ENCODE measurements around the gene HCK.
"Not testable (repeated sequence)": the region's sequence is repeated elsewhere in the genome, so short reads cannot be mapped to it uniquely, and the experiment has no call there.

Gene HCK

DNA sequence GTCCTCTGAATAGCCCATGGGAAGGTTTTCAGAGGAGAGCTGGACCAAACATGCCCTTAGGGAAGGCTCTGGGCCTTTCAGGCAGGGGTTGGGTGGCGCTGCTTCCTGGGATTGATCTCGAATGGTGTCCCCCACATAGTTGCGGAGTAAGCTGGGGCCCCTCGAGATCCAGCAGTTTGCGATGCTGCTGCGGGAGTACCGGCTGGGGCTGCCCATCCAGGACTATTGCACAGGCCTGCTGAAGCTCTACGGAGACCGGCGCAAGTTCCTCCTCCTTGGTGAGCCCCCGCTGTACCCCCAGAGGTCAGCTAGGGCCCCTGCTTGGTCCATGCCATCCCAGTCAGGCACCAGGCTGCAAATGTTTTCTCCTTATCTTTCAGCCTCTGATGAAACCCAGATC lies 22.5 kb upstream of the HCK start:
- no peak for DNase-seq (ENCODE audit: low spot score)

DNA sequence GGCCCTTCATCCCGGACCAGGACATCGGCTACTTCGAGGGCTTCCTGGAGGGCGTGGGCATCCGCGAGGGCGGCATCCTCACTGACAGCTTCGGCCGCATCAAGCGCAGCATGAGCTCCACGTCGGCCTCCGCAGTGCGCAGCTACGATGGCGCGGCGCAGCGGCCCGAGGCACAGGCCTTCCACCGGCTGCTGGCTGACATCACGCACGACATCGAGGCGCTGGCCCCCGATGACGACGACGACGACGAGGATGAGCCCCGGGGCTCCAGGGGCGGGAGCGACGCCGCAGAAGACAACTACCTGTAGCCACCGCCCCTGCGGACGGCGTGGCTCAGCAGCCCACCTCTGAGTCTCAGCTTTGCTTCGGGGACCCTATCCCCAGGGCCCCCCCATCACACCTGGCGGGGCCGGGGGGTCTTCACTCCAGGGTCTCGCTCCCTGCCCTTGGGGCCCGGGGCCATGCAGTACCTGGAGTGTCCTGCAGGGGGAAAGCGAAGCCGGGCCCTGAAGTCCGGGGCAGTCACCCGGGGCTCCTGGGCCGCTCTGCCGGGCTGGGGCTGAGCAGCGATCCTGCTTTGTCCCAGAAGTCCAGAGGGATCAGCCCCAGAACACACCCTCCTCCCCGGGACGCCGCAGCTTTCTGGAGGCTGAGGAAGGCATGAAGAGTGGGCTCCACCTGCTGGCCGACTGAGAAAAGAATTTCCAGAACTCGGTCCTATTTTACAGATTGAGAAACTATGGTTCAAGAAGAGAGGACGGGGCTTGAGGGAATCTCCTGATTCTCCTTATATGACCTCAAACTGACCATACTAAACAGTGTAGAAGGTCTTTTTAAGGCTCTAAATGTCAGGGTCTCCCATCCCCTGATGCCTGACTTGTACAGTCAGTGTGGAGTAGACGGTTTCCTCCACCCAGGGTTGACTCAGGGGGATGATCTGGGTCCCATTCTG lies 20.8 kb upstream of the HCK start:
- peak; percentile 93 for DNase-seq (ENCODE audit: low spot score)

DNA sequence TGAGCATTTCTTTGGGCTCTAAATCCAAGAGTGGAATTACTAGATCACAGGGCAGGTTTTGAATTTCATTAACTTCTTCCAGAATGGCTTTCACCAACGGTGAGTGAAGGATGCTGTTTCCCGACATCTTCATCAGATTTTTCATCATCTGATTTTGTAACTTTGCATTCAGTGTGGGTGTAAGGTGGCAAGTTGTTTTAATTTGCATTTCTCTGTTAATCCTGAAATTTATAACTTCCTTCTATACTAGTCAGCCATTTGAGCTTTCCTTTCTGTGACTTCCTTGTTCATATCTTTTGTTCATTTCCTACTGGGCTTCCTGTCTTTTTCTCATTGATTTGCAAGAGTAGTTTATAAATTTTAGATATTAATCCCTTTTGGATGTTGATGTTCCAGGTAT lies 18.7 kb upstream of the HCK start:
- DNase-seq (ENCODE audit: low spot score), result no peak

DNA sequence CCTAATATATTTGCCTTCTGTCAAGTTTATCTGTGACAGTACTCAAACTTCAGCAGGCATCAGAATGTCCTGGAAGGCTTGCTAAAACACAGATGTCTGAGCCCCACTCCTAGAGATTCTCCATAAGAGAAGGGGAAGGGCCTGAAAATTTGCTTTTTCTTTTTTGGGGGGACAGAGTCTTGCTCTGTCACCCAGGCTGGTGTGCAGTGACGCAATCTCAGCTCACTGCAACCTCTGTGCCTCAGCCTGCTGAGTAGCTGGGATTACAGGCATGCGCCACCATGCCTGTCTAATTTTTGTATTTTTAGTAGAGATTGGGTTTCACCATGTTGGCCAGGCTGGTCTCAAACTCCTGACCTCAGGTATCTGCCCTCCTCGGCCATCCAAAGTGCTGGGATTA lies 18.3 kb upstream of the HCK start:
- not testable (repeated sequence) for DNase-seq (ENCODE audit: low spot score)

DNA sequence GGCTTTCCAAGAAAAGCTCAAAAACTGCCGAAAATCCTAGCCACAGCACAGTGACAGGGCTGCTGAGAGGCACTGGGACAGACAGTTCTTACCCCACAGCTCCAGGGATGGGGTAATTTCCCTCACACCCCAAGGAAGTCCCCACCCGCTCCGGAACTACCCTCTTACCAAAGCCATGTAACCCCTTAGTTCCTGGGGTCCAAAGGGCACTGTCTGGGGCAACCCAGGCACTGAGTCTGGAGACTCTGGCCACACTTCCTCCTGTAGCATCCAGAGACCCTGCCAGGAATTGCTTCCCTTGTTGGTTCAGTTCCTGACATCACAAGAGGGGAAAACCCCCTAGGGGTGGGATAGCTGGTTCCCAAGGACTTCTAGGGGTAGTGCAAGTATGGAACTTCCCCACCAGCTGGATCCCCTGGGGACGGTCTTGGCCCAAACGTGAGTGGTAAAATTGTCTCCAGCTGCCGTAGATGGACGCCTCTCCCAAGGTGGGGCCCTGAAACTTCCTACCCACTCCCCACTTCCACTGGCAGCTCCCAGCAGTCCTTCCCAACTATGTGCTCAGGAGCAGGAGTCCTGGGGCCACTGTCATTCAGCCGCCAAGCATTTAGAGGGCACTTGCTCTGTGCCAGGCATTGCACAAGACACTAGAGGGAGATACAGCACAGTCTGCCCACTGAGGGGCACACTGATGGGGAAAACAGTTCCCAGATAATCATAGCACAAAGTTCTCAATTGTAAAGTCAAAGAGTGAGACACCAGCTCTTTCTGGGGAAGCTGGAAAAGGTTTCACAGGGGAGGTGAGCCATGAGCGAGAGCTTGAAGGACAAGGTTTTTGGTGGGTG lies 17.2 kb upstream of the HCK start:
- peak; percentile 43 for DNase-seq (ENCODE audit: low spot score)

DNA sequence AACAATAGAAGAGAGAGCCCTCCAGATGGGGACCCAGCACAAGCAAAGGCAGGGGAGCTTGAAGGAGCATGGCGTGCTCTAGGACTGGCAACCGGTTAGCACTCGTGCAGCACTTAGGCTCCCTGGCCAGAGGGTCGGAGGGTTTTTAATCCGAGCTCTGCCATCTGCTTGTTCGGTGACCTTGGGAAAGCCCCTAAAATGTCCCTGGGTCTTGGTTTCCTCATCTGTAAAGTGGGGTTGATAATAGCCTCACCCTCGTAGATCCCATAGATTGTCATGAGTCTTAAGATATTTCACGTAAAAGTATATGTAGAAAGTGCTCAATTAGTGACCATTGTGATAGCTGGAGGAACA lies 16.6 kb upstream of the HCK start:
- no peak for DNase-seq (ENCODE audit: low spot score)

DNA sequence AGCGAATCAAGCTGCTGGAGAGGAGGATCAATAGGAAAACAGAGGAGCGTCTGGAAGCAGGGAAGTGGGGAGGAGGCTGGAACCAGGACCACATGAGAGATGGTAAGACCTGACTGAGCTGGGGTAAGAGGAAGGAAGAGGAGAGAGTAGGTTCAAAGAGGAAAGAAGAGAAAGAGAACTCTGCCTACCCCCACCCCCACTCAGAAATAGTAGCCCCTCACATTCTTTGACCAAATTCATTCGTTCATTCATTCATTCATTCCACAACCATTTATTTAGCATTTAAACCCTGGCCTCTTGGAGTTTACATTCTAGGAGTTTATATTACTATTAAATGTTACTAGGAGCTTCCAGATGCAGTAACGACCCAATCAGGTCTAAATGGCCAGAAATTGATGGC lies 15.8 kb upstream of the HCK start:
- DNase-seq (ENCODE audit: low spot score), result no peak

DNA sequence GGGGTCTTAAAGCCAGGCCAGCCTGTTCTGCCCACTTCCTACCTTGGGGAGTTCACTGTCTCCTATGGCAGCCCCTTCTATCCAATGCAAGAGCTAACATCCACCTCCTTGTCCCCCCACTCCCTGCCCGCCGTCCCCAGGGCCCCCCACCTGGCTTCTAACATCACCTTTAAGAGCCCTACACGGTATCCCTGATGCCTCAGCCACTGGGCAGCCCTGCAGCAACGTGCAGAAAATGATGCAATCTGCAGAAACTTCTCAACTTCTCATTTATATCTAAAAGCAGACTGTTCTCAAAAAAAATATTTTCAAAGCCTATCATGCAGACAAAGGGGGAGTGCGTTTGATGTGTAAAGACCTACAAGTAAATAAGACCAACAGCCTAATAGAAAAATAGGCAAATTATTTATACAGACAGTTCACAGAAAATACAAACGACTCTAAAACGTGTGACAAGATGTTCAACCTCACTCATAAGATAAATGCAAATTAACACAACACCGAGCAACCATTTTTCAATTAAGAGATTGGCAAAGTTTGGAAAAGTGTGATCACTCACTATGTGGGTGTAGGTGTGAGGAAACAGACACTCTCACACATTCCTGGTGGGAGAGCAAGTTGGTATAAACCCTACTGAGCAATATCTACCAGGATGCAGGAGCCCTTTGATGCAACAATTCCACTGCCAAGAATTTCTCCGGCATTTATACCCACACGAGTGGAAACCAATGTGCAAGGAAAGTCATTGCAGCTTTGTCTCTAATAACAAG lies 15.1 kb upstream of the HCK start:
- DNase-seq (ENCODE audit: low spot score), result peak; percentile 46

DNA sequence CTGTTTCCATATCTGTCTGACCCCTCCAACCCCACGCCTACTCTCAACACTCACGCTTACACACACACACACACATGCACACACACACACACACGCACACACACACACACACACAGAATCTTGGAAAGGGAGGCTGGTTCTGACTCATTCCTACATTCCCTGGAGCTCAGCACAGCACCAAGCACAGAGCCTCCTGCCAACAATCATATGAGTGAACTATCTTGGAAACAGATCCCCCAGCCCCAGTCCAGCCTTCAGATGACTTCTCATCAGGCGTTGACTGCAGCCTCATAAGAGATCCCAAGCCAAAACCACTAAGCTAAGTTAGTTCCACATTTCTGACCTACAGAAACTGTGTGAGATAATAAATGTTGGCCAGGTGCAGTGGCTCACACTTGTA lies 14.1 kb upstream of the HCK start:
- no peak for DNase-seq (ENCODE audit: low spot score)

DNA sequence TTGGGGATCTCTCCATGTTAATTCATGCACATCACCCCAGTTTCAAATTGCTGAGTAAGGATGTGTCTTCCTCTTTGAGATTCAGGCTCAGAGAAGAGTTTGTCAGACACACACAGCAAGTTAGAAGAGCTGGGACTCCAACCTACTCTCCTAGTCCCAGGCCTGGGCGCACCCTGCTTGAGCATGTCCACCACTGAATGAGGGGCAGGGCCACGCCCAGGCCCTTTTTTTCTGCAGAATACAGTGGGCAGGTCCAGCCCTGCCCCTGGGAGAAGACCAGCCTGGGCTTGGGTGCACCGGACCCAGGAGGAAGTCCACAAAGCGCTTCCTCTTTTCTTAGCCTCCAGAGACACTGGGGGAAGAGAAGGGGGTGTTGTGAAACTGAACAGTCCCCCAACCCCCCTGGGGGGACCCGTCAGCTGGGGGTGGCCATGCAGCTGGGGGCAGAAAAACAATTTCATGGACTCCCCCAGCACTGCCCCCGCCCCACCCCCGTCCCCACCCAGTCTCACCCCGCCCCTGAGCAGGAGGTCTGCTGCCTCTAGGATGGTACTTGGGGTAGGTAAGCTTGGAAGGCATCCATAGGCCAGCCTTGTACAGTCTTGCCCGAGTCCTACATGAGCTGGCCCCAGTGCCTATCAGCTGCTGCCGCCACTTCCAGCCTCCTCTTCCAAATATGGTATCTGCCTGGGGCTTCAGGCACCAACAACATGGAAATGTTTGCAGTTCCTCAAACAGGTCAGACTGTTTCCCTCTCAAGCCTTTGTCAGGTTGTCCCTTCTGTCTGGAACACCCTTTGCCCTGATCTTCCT lies 11.7 kb upstream of the HCK start:
- DNase-seq (ENCODE audit: low spot score), result no peak

DNA sequence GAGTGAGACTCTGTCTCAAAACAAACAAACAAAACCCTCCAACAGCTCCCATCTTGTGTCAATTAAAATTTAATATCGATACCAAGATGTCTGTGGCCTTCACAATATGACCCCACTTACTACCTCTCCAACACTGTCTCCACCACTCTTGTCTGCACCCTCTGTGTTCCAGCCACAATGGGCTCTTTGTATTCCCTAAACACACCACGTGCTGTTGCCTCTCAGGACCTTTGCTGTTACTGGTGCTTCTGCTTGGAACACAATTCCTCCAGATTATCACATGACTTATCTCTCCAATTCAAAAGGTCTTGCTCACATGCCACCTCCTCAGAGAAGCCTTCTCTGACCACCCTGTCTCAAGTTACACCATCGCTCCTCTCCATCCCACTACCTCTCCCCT lies 6.0 kb upstream of the HCK start:
- DNase-seq (ENCODE audit: low spot score), result no peak

DNA sequence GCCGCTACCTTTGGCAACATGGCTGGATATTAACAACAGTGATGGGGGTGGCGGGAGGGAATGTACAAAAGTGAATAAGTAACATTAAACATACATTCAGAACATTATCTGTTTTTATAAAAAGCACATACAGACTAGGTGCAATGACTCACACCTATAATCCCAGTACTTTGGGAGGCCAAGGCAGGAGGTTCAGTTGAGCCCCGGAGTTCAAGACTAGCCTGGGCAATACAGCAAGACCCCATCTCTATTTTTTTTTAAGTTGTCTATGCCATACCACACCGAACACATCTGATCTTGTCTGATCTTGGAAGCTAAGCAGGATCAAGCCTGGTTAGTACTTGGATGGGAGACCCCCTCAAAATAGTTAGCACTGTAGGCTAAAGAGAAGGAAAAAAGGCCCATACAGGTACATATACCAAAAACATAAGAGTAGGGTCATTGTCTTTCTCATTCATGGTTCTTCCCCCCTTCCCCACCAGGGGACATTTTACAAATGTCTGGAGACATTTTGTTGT lies 1.7 kb upstream of the HCK start:
- DNase-seq (ENCODE audit: low spot score), result no peak

DNA sequence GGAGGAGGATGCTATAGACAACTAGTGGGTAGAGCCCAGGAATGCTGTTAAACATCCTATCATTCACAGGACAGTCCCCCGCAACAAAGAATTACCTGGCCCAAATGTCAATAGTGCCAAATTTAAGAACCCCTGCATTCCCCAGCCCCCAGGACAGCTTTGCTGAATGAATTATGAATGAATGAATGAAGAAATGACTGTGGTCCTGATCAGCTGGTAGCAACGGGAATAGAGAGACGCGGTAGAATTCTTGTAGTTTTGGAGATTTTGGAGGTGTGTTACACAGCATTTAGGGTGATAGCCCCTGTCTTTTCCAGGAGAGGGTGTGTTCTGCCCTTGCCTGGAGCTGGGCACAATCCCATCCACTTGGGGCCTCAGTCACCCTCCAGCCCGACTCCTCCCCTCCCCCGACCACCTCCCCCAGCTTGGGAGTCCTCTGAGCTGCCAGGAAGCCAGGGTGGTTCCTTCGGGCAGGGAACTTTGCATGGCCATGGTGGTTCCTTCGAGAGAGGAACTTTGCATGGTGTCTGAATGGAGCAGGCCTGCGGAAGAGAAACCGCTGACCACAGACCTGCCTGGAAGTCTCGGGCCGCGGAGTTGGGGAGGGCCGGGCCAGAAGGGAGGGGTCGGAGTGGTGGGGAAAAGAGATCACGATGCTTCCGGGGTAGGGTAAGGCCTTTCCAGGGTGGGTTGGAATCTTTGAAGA lies 1.0 kb upstream of the HCK start:
- DNase-seq (ENCODE audit: low spot score), result no peak

DNA sequence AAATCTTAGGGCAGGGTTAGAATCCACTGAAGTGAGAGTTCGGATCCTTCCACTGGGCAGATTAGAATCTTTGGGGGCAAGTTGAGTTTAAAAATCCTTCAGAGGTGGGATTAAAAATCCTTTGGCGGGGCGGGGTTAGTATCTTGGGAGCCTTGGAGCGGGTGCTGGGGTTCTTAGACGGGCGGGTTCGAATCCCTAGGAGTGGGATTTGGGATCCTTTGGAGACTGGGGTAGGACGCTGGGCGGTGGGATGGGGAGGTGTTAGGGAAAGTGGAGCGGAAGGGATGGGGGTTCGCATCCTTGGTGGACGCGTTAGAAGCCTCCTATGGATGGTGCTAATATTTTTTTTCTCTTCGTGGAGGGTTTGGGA lies 337 bp upstream of the HCK start:
- DNase-seq (ENCODE audit: low spot score), result no peak

DNA sequence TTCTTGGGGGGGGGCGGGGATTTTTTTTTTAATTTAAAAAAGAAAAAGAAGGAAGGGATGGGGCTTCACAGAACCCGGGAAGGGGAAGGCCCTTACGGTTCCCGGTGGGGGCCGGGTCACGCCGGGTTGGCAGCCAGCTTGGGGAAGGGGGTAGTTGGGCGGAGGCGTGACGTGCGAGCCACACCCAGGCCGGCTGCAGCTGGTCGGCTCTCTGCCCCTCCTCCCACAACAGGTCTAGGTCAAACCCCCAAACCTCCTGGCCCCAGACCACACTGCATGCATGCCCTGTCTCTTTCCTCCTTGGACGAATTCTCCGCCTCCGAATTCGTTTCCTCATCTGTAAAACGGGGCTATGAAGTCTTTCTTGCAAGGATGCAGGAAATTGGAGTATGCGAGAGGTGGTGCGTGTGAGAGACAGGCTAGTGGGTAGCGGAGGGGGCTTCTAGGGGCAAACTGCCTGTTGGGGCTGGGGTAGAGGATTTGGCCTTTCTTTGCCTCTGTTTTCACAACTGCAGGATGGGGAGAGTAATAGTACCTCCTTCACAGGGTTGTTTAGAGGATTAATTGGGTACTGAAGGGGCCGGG lies 828 bp downstream of the HCK start:
- no peak for DNase-seq (ENCODE audit: low spot score)

DNA sequence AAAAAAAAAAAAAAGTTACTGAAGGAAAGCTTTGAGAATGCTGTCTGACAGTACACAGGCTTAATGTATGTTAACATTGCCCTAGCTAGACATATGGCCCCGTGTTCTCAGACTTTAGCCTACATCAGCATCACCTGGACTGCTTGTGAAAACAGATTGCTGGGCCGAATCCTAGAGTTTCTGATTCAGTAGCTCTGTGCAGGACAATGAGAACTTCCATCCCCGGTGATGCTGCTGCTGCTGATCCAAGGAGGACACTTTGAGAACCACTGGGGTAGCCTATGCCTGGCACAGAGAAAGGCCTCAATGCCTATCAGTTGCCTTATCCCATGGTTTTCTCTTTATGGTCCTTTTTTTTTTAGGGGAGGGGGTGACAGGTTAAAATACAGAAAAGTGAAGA lies 1.6 kb downstream of the HCK start:
- no peak for DNase-seq (ENCODE audit: low spot score)

DNA sequence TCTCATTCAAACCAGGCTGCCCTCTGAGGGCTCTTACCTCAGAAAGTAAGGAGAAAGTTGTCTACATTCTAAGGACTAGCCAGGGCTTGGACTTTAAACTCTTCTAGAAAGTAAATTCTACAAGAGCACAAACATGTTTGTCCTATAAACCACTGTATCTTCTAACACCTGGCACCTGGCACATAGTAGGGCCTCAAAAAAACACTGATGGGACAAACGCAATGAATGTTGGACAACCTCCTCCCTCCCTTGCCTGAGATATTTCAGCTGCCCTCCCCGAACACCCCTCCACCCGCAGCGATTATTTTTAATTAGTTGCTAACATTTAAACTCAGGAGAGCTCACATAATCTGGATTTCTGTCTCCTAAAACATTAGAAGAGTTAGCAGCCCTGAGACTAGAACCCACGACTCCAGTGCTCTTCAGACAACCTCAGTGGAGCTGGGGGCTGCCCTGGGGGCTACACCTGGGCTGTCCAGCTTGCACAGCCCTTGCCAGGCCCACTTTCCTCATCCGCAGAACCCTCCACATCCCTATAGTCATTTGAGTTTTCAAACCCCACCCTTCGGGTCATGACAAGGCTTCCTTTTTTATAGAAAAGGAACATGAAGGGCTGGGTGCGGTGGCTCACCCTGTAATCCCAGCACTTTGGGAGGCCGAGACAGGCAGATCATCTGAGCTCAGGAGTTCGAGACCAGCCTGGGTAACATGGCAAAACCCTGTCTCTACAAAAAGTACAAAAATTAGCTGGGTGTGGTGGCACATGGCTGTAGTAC lies 4.9 kb downstream of the HCK start:
- DNase-seq (ENCODE audit: low spot score), result no peak

DNA sequence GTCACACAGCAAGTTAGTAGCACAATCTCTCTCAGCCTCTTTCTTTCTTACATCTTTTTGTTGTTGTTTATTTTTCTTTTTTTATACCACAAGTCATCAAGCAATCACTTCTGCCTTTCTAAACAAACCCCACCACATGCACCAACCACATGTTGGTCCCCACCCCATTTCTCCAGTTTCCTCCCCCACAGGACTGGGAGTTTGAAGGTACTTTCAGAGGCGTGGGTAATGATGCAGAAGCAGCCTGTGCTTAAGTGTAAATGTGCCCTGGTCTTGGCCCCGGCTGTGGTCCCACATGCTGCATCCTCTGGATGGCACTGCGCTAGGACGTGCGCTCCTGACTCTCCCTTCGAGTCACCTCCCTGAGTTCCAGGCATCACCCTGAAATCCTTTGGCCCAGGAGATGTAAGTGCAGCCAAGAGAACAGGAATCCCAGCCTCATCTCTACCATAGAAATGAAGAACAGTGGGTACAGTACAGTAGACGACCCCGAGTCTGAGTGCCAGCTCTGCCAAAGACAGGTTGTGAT lies 5.7 kb downstream of the HCK start:
- no peak for DNase-seq (ENCODE audit: low spot score)

DNA sequence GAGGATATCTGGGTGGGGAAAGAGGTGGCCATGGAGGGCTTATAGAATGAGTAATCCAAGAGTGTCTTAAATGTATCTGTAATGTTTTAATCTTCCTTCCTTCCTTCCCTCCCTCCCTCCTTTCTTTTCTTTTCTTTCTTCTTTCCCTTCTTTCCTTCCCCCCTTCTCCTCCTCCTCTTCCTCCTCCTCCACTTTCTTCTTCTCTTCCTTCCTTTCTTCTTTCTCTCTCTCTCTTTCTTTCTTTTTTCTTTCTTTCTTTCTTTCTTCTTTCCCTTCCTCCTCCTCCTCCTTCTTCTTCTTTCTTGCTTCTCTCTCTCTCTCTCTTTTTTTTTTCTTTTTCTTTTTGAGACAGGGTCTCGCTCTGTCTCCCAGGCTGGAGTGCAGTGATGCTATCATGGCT lies 7.1 kb downstream of the HCK start:
- DNase-seq (ENCODE audit: low spot score), result no peak

Measured in GM03348 (cell line).